CD4-positive, alpha-beta T cell treated with Interleukin-17A for 4 hours (primary cell): ENCODE results near the gene DRAM1.
A peak's percentile ranks its signal among the peaks of the same experiment; 100 is the strongest.
"Not testable (repeated sequence)": the region's sequence is repeated elsewhere in the genome, so short reads cannot be mapped to it uniquely, and the experiment has no call there.

ENCODE experiments used
- DNase-seq: peaks from one replicate; pipeline ENCODE4 v3.0.0-alpha.2; 2020; ENCODE audit warnings: mixed read lengths

Gene DRAM1

GRCh38 chr12:101908395-101908794 is 31.0 kb downstream of the DRAM1 start:
- DNase-seq, result no peak

DNA sequence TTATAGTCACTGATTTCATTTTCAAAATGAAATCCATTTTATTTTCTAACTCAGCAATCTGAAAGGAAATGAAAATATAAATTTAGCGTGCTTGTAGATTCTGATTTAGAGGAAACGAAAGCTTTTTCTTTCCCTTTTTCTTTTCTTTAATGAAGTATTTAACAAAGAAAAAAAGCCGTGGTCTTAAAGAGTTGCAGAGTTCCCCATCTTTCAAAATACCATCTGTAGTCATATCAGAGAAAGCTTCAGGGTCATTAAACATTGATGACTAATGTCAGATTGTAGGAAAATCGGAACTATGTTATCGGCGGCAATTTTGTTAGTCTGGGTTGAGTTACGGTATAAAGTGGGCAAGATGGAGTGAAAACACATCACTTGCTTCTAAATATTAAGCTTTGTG is 32.3 kb downstream of the DRAM1 start:
- DNase-seq, result no peak

GRCh38 chr12:101915841-101916240 is 38.5 kb downstream of the DRAM1 start:
- no peak for DNase-seq

GRCh38 chr12:101918805-101919204 is 41.4 kb downstream of the DRAM1 start:
- not testable (repeated sequence) for DNase-seq

DNA sequence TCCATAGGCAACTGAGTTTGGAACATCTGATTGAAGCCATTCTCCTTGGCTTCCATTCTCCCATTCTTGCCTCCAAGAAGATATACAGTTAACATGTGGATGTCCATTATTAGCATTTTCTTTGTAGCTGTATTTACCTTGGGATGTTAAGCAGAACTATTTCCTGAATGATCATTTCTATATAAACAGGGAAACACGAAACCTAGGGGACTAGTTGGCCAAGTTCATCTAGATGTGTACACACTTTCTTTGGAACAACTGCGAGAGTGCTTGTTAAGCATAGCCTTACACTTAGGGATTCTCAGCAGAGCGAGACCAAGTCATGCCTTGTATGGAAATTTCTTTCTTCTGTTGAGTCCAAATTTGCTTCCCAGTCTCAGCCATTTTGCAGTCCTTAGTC is 42.1 kb downstream of the DRAM1 start:
- no peak for DNase-seq

- no peak for DNase-seq
Observed at GRCh38 chr12:101920906-101921305, 43.5 kb downstream of the DRAM1 start.

DNA sequence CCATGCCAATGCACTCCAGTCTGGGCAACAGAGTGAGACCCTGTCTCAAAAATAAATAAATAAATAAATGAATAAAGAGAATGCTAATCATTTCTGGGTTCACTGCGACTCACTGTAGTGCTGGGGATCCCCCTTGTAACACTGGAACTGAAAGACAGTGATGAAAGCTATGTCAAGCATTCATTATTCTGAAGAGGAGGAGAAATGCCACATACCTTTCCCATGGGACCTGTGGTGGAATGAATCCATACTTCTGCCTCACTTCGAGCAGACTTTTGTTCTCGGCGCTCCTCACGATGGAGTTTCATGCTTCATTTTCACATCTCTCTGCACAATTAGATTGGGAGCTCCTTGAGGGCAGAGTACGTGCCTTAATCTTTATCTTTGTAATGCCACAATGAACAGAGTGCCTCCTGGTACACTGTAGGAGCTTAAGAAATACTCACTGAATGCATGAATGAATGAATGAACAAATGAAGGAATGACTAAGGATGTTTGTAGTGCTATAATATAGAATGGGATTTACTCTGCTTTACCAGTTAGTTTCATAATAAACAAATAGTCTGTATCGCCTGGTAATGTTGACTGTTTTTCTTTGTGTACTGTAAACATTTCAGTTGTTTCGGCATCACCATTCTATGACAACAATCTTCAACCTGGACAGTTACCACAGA is 45.8 kb downstream of the DRAM1 start:
- DNase-seq, result no peak

GRCh38 chr12:101924618-101925017 is 47.2 kb downstream of the DRAM1 start:
- DNase-seq, result no peak

- no peak for DNase-seq
Observed at GRCh38 chr12:101925361-101925760, 48.0 kb downstream of the DRAM1 start.

GRCh38 chr12:101925935-101926334 is 48.6 kb downstream of the DRAM1 start:
- DNase-seq, result no peak

DNA sequence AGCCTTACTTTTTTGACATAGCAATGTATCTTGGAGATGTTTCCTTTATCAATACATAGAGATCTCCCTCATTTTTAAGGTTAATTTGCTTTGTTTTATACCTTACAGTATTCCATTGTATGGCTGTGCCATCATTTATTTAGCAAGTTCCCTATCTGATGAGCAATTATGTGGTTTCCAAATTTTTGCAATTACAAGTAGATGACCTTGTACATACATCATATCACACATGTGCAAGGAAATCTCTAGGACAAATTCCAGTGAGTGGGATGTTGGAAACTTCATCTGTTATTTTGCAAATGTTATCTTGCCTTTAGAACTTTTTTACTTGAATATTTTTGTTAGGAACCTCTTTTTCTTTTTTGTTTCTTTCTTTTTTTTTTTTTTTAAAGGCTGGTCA is 49.7 kb downstream of the DRAM1 start:
- DNase-seq, result no peak

GRCh38 chr12:101927999-101928398 is 50.6 kb downstream of the DRAM1 start:
- DNase-seq, result no peak

- DNase-seq, result no peak
Observed at GRCh38 chr12:101928556-101928955, 51.2 kb downstream of the DRAM1 start.

GRCh38 chr12:101929365-101930041 is 52.1 kb downstream of the DRAM1 start:
- DNase-seq, result no peak

DNA sequence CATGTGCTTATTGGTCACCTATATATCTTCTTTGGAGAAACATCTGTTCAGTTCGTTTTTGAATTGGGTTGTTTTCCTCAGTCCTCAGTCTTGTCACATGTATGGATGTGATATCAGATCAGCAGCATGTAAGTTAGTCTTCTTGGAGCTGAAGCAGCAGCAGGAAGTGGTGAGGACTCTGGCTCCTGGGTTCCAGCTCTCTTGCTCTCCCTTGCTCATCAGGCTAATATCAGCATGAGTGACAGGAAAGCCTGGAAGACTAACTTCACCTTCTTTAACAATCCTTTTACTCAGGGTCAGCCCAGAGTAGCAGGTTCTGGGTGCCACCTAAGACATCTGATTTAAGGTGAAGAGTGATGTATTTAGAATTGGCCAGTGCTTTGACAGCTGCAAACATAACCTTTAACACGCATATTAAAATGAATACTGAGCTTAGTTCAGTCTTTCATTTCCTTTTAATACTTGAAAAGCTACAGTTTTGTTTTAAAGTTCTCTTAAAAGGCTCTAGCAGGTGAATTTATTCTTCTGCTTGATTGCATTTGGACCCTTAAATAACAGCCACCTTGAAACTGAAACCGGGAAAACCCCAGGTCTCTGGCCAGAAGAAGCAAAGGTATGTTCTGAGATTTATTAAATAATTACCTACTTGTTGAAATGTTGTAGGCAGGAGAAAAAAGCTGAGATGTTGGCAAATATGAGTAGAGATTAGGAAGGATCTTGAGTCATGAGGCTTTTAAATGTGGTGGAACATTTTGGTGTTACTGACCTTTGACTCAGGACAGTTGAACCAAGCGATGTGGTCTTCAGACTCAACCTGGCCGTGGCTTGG is 54.3 kb downstream of the DRAM1 start:
- no peak for DNase-seq

- no peak for DNase-seq
Observed at GRCh38 chr12:101933866-101934514, 56.6 kb downstream of the DRAM1 start.

GRCh38 chr12:101935890-101936746 is 58.7 kb downstream of the DRAM1 start:
- no peak for DNase-seq

DNA sequence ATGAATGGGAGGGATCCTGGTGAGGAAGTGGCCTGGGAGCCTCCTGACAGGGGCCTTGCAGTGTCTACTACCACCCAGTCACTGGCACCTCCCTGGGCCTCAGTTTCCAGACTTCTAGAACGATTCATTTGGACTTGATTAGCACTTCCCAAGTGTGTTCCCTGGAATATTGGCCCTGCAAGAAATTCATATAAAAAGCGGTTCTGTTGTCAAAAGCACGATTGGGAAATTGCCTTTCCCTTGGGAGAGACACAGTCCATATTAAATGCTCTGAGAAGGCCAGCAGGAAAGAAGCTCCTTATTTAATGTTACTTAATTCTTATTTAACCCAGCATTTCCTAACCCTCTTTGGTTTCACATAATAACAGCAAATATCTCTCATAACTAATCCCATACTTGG is 61.9 kb downstream of the DRAM1 start:
- DNase-seq, result no peak

DNA sequence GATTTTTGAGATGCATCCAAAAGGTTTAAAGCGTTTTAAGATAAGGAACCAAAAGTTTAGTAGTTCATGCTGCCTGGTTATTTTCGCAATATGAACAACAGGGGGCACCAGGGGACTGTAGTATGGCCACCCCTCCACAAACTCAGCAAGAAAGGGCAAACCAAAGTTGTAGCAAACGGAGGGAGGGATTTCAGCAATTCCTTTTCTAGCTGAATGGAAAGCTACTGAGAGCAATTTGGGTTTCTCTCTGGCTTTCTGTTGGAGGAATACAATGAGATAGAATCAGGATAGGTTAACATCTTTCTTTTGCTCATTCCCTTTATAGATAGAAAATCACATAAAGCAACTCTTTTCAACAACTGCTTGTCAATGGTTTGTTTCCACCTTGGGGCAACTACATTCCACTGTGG is 62.5 kb downstream of the DRAM1 start:
- peak; percentile 64 for DNase-seq

- DNase-seq, result no peak
Observed at GRCh38 chr12:101940400-101940950, 63.1 kb downstream of the DRAM1 start.

DNA sequence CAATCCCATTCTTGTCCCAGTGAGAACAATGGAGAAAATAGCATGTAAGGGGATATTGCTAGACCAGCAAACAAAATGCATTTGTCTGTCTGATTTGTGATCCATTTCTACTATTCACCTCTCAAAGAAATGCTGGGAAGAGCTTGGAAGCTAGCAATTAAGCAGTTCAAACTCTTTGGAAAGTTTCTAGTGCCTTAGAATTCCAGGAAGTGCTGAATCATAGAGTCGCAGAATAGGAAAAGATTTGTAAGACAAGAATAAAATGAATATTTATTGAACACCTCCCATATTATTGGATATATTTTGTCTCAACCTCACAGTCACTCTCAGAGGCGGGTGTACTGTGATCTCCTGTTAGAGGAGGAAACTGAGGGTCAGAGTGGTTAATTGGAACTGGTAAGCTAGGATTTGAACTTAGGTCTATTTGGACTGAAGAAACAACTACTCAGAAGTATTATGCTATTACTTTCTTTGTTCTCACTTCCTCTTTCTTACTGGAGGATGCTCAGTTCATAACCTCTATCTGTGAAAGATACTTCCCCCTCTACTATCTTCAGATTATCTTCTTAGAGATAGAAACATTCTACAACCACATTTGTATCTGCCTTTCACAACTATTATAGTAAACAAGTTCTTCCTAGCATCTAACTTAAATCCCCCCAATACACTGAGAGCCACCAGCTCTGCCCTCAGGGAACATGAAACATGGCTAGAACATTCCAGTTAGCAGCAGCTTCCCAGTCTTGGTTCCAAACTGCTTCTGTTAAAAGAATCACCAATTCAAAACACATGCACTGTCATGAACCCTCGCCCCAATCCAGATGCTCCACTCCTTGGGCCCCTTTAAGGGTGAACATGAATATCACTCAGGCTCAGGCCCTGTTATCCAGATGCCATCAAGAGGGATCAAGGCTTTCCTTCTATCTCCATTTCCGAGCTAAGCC is 64.2 kb downstream of the DRAM1 start:
- DNase-seq, result no peak
